Hepatocyte (in vitro differentiated cells): ENCODE measurements around the gene RBPMS2. TPM values are rescaled to one million over a fixed set of nuclear protein-coding genes. Genes with fewer than 3 reads are reported as not detected.

Source experiments
- DNase-seq: peaks from one replicate; pipeline ENCODE4 v3.0.0-alpha.2; 2016; ENCODE audit warnings: low spot score
- H2AFZ ChIP-seq: fragments of 200-600 bp; sonication (generic); 2 replicates; pipeline ENCODE4 v1.6.0; 2016; ENCODE audit warnings: antibody characterized with exemption, mild to moderate bottlenecking
- H3K27ac ChIP-seq: fragments of 200-600 bp; sonication (generic); 2 replicates; pipeline ENCODE4 v1.5.1; 2016; ENCODE audit warnings: mild to moderate bottlenecking
- H3K27me3 ChIP-seq: fragments of 200-600 bp; sonication (generic); 2 replicates; pipeline ENCODE4 v1.6.1; 2016
- H3K36me3 ChIP-seq: fragments of 200-600 bp; sonication (generic); replicated peaks from 2 replicates; pipeline ENCODE4 v1.5.1; 2016; ENCODE audit warnings: low read depth; ENCODE audit not compliant: insufficient read depth
- H3K4me1 ChIP-seq: fragments of 200-600 bp; sonication (generic); 2 replicates; pipeline ENCODE4 v1.5.1; 2016; ENCODE audit warnings: mild to moderate bottlenecking, moderate library complexity; ENCODE audit not compliant: insufficient read depth
- H3K4me2 ChIP-seq: fragments of 200-600 bp; sonication (generic); 2 replicates; pipeline ENCODE4 v1.6.0; 2016
- H3K4me3 ChIP-seq: fragments of 200-600 bp; sonication (generic); 2 replicates; pipeline ENCODE4 v1.5.1; 2016; ENCODE audit warnings: mild to moderate bottlenecking
- H3K79me2 ChIP-seq: fragments of 200-600 bp; sonication (generic); 2 replicates; pipeline ENCODE4 v1.6.0; 2017; ENCODE audit warnings: mild to moderate bottlenecking
- H3K9me2 ChIP-seq: fragments of 200-600 bp; sonication (generic); replicated peaks from 2 replicates; pipeline ENCODE4 v1.6.0; 2017; ENCODE audit warnings: mild to moderate bottlenecking; ENCODE audit not compliant: insufficient read depth
- H3K9me3 ChIP-seq: fragments of 200-600 bp; sonication (generic); 2 replicates; pipeline ENCODE4 v1.5.1; 2016; ENCODE audit warnings: low read depth, mild to moderate bottlenecking
- H4K20me1 ChIP-seq: fragments of 200-600 bp; sonication (generic); 2 replicates; pipeline ENCODE4 v1.6.0; 2016; ENCODE audit warnings: mild to moderate bottlenecking; ENCODE audit not compliant: insufficient read depth, poor library complexity, severe bottlenecking
- EZH2 ChIP-seq: fragments of 200-600 bp; sonication (generic); IDR thresholded peaks from 2 replicates; pipeline ENCODE4 v1.6.1; 2016; ENCODE audit warnings: antibody characterized with exemption, mild to moderate bottlenecking, borderline replicate concordance
- EZH2phosphoT487 ChIP-seq: fragments of 200-600 bp; sonication (generic); IDR thresholded peaks from one replicate; pipeline ENCODE4 v1.6.1; 2018; ENCODE audit warnings: antibody characterized with exemption, mild to moderate bottlenecking, low read depth, moderate library complexity; ENCODE audit not compliant: unreplicated experiment, severe bottlenecking
- WGBS: methylation state at CpG from one replicate; pipeline ENCODE4 v1.1.6; 2016; ENCODE audit warnings: low lambda C conversion rate; ENCODE audit errors: missing lambda C conversion rate; 5-methylcytosine and 5-hydroxymethylcytosine counted together
- polyA plus RNA-seq: library from polyadenylated mRNA; unstranded; fragments of >200 nt; fragmentation: Nextera tagmentation; extraction: Ambion mirVana; gene quantifications from 2 replicates; pipeline ENCODE4 v1.2.1, GENCODE V29; 2016
- total RNA-seq: library from RNA; depleted of rRNA; stranded (reverse); fragments of >200 nt; gene quantifications from 2 replicates; pipeline ENCODE4 v1.2.3, GENCODE V29; 2014
- TF ChIP-seq, protein P1 (sequence below): fragments of 200-600 bp; sonication (generic); IDR thresholded peaks from 2 replicates; pipeline ENCODE4 v1.5.1; 2016; ENCODE audit warnings: antibody characterized with exemption, mild to moderate bottlenecking; ENCODE audit not compliant: poor library complexity

RBPMS2 gene
- total and polyA plus RNA-seq, 2 experiments from 2014 or later: 0.27 to 18.0 TPM

DNA sequence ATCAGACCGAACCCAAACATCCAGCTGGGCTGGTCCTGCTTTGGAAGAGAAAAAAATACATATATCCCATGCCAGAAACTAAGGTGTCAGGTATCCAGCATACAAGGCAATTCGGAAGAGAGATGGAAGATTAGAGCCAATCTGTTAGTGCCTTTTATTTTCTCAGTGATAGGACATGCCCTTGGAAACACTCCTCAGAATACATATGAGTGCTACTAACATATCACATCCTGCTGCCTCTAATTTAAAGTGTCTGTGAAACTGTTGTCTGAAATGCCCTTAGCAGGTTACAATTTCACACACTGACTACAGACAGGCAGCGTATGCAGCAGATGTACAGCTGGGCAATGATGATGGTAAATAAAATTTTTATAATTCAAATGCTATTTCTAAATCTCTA, 78.9 kb downstream of the RBPMS2 start:
- DNase-seq: no peak
- Histone ChIP-seq H4K20me1 (peaks cover 49% of the 10 kb centered on the region), H3K9me3 (no peaks in the 10 kb centered on the region), H3K27ac (no peak overlapping the region), H3K4me3 (no peak overlapping the region), H2AFZ (no peak overlapping the region), H3K9me2 (no peaks in the 10 kb centered on the region), H3K27me3 (no peaks in the 10 kb centered on the region), H3K4me1 (peaks cover 38% of the 10 kb centered on the region), H3K36me3 (no peaks in the 10 kb centered on the region), H3K79me2 (peaks cover 97% of the 10 kb centered on the region), H3K4me2 (no peak overlapping the region)
- 75% methylated on average over 3 of the region's 3 CpGs for WGBS
- no peak for TF ChIP-seq EZH2
- no peak for TF ChIP-seq EZH2phosphoT487
- TF ChIP-seq, protein P1, sequence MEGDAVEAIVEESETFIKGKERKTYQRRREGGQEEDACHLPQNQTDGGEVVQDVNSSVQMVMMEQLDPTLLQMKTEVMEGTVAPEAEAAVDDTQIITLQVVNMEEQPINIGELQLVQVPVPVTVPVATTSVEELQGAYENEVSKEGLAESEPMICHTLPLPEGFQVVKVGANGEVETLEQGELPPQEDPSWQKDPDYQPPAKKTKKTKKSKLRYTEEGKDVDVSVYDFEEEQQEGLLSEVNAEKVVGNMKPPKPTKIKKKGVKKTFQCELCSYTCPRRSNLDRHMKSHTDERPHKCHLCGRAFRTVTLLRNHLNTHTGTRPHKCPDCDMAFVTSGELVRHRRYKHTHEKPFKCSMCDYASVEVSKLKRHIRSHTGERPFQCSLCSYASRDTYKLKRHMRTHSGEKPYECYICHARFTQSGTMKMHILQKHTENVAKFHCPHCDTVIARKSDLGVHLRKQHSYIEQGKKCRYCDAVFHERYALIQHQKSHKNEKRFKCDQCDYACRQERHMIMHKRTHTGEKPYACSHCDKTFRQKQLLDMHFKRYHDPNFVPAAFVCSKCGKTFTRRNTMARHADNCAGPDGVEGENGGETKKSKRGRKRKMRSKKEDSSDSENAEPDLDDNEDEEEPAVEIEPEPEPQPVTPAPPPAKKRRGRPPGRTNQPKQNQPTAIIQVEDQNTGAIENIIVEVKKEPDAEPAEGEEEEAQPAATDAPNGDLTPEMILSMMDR: no peak

DNA sequence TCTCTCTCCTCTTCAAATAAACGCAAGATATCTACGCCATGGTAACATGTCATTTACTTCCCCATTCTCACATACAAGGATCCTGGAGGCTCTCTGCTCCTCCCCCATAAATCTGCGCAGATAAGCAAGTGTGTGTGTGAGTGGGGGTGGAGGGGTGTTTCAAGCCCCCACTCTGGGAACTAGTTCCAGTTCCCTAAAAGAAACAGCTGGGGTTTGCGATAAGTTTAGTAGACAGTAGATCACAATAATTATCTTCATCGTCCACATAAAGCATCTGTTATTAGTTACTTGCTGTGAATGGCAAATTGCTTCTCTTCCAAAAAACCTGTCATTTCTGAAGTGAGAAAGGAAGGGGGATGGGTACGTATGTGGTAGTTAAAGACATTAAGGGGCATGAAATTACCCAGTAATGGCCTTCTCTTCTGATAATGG, 79.8 kb downstream of the RBPMS2 start:
- Histone ChIP-seq H3K27ac (no peak overlapping the region), H4K20me1 (peaks cover 49% of the 10 kb centered on the region)

DNA sequence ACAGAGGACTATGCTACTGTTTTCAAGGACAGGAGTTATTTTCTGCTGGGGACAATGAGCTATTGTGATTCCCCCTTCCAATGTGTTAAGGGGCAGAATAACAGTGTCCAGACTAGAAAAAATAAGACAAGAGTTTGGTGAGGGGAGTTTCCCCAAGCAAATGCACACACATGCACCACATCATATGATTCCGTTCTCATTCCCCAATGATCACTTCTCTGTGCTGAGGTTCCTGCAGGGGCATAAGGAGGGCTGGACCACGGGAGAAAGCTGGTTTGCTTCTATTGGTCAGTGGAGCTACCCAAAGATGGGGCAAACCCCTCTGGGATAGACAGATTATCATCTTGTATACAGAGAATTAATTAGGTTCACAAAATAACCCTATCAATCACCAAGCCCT, 80.6 kb downstream of the RBPMS2 start:
- no peak overlapping the region for H2AFZ ChIP-seq
- WGBS: 98% methylated on average over 2 of the region's 2 CpGs
- no peaks in the 10 kb centered on the region for H3K9me3 ChIP-seq
- no peaks in the 10 kb centered on the region for H3K9me2 ChIP-seq
- H3K4me1 ChIP-seq: peaks cover 23% of the 10 kb centered on the region
- no peak overlapping the region for H3K4me2 ChIP-seq
- H3K27ac ChIP-seq: no peak overlapping the region
- peaks cover 49% of the 10 kb centered on the region for H4K20me1 ChIP-seq
- peaks cover 2% of the 10 kb centered on the region for H3K36me3 ChIP-seq
- no peak overlapping the region for H3K4me3 ChIP-seq
- no peak for DNase-seq
- TF ChIP-seq, protein P1: no peak
- no peak for TF ChIP-seq EZH2phosphoT487
- no peak for TF ChIP-seq EZH2
- peaks cover 85% of the 10 kb centered on the region for H3K79me2 ChIP-seq
- H3K27me3 ChIP-seq: no peaks in the 10 kb centered on the region

More for the DNA sequence above, 79.8 kb downstream of the RBPMS2 start:
- TF ChIP-seq, protein P1: no peak
- TF ChIP-seq EZH2: no peak
- no peak for TF ChIP-seq EZH2phosphoT487
- Histone ChIP-seq H3K4me3 (no peak overlapping the region), H3K79me2 (peaks cover 92% of the 10 kb centered on the region), H2AFZ (no peak overlapping the region), H3K4me1 (peaks cover 29% of the 10 kb centered on the region), H3K9me3 (no peaks in the 10 kb centered on the region), H3K36me3 (no peaks in the 10 kb centered on the region), H3K4me2 (no peak overlapping the region), H3K9me2 (no peaks in the 10 kb centered on the region), H3K27me3 (no peaks in the 10 kb centered on the region)
- DNase-seq: no peak
- 71% methylated on average over 6 of the region's 6 CpGs for WGBS

DNA sequence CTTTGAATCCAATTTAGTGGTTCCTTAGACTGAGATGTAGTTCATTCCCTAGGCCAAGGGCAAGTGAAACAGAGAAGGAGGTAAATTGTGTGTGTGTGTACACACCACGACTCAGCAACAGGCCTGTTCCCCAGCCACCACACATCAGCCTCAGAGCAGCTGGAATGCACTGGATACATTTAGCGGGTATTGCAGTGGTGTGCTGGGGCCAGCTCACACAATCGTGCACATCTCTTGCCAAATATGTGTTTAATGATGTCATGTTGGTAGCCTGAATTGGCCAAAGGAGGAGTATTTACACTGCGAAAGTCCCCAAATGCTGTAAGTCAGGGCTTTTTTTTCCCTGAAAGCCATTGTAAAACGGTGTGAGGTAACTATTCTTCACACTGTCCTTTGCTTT, 82.3 kb downstream of the RBPMS2 start:
- H3K4me1 ChIP-seq: peaks cover 6% of the 10 kb centered on the region
- DNase-seq: peak; percentile 66
- WGBS: 49% methylated on average over 5 of the region's 5 CpGs

More for the DNA sequence above, 82.3 kb downstream of the RBPMS2 start:
- Histone ChIP-seq H3K4me2 (no peak overlapping the region), H3K79me2 (peaks cover 68% of the 10 kb centered on the region), H3K9me2 (no peaks in the 10 kb centered on the region), H2AFZ (no peak overlapping the region), H3K27ac (peak overlapping the region; percentile 75), H3K4me3 (no peak overlapping the region), H4K20me1 (peaks cover 45% of the 10 kb centered on the region), H3K9me3 (no peaks in the 10 kb centered on the region), H3K27me3 (no peaks in the 10 kb centered on the region), H3K36me3 (peaks cover 3% of the 10 kb centered on the region)
- TF ChIP-seq, protein P1: no peak
- TF ChIP-seq EZH2phosphoT487 (no peak), EZH2 (no peak)
